COLO668 (cell line): ENCODE data around the gene LIPC.

Source experiments
- DNase-seq: peaks from one replicate; lab custom pipeline; 2025; ENCODE audit not compliant: unreplicated experiment; lab: John Stamatoyannopoulos, UW

The LIPC gene

GRCh38 chr15:58490888-58491473 is 59.2 kb downstream of the LIPC start:
- no peak for DNase-seq

GRCh38 chr15:58491499-58492202 is 59.9 kb downstream of the LIPC start:
- no peak for DNase-seq

GRCh38 chr15:58492661-58493397 is 61.0 kb downstream of the LIPC start:
- DNase-seq: no peak

DNA sequence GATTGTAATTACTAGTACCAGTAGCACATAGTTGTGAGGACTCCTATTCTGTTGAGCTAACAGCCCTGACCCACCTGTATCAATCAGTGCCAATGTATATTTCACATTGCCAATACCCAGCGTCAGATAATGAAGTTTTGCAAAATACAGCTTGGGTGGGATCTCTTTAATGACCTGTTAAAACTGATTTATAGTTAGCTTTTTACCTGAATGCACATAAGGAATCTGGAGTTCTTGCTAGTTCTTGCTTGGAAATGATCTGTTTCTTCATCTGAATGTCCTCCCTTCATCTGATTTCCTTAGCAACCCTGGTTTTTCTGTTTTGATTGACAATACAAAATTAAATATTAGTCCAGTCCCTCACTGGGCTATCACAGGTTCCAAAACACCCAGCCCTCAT is 62.8 kb downstream of the LIPC start:
- no peak for DNase-seq

GRCh38 chr15:58495891-58496408 is 64.2 kb downstream of the LIPC start:
- DNase-seq: no peak

DNA sequence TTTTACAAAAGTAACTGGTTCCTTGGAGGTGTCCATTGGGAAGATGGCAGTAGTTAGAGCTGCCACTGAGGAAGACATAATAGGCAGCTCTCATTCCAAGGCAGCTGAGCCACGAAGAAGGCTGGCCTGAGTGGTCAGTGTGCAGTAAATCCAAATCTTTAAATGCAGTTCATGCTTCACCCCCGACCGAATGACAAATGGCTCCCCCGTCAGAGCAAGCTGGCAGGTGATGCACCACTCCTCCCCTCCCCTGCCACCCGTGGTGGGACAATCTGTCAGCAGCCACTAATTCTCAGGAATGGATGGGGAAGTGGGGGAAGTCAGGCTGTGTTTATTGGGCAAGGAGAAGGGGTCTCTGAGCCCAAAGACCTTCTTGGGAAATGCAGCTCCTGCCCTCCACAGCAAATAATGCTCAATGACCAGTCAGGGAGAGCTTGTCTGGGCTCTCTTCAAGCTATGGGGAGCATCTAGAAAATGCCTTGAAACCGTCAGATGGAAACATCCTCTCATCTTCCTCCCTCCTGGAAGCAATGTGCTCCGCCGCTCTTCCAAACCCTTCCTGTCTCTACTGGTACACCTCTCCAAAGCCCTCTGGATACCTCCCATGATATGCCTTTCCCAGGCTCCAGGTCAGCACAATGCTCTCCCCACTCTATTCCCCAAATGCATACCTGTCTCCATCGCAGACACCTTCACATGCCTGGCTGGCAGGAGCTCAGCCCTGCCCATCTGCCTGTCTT is 65.4 kb downstream of the LIPC start:
- DNase-seq: no peak

DNA sequence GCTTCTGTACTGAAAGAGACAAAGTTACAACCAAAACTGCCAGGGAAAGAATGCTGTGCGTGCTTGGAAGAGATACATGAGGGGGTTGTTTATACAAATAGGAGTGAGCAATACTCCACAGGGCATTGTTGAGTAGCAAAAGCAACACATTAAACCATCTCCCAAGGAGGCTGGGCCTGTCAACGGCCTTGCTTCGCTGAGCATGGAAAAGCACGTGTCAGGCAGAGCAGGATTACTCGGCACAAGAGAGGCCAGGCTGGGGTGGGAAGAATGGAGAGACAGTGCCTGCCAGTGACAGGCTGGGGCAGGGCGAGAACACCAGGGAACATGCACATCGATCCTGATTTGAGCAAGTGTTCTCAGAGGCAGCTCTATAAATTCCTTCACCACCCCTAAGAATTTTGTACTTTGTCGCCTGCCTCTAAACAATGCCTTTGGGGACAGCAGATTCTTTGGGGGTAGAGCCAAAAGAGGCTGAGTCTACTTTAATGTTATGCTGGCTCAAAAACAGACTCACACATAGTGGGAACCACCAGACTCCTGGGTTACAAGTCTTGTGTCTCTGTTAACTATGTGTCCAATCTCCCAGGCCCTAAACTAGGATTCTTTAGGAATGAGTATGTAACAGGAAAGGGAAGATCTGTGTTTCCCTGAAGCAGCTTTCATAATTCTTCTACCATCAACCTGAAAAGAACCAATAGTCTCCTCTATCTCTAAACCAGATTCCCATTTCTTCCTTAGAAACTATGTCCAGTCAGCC is 67.2 kb downstream of the LIPC start:
- DNase-seq: no peak

DNA sequence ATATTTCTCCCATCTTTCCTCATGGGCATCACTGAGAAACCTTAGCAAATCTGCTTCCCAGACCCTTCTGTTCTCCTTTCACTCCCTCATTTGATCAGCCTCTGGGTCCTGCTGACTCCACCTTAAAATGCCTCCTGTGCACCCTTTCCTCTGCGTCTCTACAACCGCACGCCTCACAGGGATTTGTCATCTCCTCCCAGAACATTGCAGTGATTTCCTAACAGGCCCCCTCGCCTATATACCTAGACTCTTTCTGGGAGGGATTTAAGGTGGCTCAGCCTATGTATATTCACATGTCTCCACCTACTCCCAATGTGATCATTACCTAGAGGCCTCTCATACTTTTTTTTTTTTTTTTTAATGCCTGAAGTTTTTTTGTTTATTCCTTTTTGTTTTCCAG is 69.2 kb downstream of the LIPC start:
- DNase-seq: no peak

DNA sequence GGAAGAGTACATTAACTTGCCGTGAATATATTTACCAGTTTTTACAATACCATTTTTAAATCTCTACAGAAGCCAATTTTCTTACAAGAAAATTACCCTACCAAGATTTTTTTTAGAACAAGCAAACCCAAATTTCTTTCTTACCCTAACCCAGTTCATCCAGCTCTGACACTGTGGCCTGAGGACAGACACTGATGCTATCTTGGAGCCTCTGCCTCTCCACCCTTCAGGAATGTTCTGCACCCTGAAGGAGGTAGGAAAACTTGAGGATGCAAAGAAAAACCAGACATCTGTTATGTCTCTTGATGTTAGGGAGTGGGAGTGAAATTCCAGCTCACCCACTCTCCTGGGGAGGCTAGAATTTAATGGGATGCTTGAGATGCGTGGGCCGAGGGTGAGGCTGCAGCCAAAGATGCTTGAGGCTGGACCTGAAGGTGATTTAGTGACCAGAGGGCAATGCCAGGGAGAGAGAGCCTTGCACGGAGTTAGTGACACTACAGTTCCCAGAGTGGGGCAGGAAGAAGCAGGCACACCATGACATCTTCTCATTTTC is 69.9 kb downstream of the LIPC start:
- no peak for DNase-seq

GRCh38 chr15:58503139-58504027 is 71.6 kb downstream of the LIPC start:
- DNase-seq: no peak

- no peak for DNase-seq
Measured at GRCh38 chr15:58504674-58505234, 73.0 kb downstream of the LIPC start.

DNA sequence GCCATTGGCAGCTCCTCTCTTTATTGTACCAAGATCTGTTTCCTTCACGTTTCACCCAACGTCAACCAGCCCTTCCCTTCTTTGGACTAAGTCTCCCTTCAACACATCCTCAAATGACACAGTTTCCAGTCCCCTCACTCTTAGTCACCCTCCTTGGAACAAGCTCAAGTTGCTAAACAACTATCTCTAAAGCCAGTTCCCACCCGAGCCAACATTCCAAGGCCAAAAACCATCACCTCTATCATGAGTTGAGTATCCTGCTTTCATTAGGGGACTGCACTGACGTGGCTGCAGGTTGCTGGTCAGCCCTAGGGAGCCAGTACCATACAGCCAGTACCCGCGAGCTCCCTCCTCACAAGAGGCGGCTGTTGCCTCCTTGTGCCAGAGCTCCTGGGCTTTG is 73.8 kb downstream of the LIPC start:
- DNase-seq: no peak

DNA sequence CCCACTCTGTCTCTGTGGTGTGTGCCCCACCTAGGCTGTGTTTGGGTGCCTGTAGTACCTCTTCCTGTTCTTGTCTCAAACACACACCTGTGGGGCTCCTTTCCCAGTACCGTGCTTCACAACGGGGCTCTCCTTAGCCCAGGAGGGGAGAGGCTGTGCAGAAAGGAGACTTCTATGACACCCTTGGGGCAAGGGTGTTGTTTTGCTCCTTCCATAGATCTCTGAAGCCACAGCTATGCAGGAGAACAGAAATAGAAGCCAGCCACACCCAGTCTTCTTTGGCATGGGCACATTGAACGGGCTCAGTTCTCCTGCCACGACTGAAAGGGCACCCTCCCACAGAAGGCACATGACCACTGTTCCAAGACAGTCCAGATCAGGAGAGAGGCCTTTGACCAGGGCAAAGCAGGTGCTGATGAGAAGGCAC is 74.3 kb downstream of the LIPC start:
- no peak for DNase-seq

GRCh38 chr15:58506783-58507668 is 75.2 kb downstream of the LIPC start:
- no peak for DNase-seq

- no peak for DNase-seq
Measured at GRCh38 chr15:58509556-58509955, 77.8 kb downstream of the LIPC start.

DNA sequence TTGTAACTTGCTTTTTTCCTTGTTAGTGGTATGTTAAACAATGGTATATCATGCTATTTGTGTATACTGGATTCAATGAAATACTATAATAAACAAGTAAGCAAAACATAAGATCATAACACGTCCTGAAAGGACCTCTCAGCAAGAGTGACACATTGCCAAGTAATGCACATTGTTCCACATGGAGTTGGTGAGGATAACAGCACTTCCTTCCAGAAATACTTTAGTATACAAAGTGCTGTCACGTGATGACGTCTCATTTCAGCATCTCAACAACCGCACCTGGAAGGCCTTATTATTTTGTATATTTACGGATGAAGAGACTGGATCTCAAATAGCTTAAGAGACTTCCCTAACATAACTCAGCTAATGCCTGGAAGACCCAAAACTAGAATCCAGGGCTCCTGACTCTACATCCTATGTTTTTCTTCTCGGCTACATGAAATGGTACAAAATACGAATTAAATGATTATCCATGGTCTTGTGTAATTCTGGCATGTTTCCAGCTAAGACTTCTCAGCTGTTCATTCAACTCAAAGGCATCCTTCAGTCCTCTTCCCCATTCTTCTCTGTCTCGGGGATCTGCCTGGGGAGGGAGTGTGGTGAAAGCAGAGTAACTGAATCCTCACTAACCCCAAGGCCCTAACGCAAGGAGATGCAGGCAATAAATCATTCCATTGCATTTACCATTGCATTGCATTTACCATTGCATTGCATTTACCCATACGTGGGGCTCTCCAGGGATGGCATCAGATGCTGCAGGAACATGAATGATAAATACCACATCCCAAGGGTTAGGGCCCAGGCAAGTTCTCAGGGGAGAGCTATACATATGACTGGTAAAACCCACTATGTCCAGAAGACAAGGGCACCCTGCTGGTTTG is 79.2 kb downstream of the LIPC start:
- DNase-seq: no peak

DNA sequence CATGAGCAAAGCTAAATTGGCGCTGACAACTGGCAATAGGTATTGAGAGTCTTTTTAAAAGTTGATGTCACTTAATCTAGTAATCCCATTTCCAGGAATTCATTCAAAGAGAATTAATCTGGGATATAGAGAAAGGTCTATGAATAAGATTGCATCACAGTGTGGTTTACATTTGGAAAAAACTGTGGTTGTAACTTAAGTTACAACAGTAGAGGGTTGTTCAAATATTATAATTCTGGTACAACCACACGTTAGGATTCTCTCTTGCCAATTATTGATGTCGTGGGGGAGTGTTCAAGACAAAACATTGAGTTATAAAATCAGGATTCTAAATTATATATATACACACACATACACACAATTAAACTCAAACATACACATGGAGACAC is 79.8 kb downstream of the LIPC start:
- DNase-seq: no peak
